ENCODE measurements around the gene MORF4L2.
"Not testable (repeated sequence)": the region's sequence is repeated elsewhere in the genome, so short reads cannot be mapped to it uniquely, and the experiment has no call there.

MORF4L2 gene

DNA sequence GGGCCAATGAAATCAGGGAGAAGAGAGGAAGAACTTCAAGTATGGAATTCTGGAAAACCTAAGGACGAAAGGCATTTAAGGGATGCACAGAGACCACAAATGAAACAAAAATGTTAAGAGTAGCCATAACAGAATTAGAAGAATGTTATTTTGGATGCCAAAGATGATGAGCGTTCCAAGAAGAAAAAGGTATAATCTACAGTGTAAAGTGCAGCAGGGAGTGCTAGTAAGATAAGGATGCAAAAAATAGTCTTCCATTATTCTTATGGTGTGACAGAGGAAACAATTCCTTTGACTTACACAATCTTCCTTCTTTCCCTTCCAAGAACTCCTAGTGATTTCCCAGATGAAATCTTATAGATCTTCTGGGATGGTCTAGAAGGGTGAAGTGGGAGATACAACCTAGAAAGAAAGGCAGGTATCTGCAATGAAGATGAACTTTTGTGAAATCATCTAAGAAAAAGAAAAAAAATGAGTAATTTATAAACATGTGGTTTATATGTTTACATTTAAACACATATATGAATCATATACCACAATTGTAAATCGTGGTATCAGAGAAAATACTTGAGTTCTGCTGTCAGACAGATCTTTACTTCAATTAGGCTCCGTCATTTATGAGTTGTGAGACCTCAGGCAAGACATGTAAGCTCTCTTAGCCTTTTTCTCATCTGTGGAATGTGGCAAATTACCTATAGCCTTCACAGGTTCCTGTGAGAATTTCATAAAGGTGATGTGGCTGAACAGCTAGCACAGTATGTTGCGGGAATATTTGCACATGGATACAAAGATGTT, 8.1 kb downstream of the MORF4L2 start:
- no peak for DNase-seq (ENCODE audit: low read depth)

DNA sequence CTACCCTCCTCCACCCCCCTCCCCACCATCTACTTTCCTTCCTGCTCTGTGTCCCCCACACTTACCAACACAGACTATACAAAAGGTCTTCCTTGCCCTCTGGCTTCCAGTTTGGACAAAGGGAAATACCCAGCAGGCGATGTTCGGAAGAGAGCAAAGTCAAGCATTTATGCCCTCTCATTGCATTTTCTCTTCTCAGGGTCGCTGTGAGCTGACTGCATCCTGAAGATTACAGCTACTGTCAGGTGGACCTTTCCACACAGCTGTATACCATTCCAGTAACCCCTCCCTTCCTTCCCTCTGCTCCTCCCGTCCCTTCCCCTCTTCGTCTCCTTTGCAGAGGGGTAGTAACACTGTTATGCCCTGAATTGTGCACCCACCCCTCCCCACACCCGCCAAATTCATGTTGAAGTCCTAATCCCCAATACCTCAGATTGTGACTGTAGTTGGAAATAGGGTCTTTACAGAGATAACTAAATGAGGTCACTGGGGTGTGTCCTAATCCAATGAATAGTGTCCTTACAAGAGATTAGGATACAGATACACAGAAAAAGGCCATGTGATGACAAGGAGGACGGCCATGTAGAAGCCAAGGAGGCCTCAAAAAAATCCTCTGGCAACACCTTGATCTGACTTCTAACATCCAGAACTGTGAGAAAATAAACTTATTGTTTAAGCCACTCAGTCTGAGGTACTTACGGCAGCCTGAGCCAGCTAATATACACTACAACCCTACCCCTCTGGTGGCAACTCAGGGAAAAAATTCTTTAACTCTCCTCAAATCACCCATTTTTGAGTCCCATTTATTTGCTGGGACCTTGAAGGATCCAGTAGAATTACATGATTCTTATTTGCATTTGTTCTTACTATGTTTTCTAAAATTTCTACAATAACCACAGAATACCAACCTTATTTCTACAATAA, 11.7 kb downstream of the MORF4L2 start:
- DNase-seq (ENCODE audit: low read depth), result no peak

DNA sequence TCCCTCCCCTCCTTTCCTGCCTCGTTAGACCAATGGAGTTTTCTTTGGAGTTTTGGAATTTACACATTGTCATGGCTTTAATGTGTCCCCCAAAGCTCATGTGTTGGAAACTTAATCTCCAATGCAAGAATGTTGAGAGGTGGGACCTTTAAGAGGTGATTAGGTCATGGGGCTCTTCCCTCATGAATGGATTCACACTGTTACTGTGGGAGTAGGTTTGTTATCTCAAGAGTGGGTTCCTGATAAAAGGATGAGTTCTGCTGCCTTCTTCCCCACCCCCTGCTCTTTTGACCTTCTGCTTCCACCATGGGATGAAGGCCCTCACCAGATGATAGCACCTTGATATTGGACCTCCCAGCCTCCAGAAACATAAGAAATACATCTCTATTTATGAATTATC, 16.8 kb downstream of the MORF4L2 start:
- no peak for DNase-seq (ENCODE audit: low read depth)

- DNase-seq (ENCODE audit: low read depth), result no peak
Measured at GRCh38 chrX:103666202-103667107, 20.0 kb downstream of the MORF4L2 start.

DNA sequence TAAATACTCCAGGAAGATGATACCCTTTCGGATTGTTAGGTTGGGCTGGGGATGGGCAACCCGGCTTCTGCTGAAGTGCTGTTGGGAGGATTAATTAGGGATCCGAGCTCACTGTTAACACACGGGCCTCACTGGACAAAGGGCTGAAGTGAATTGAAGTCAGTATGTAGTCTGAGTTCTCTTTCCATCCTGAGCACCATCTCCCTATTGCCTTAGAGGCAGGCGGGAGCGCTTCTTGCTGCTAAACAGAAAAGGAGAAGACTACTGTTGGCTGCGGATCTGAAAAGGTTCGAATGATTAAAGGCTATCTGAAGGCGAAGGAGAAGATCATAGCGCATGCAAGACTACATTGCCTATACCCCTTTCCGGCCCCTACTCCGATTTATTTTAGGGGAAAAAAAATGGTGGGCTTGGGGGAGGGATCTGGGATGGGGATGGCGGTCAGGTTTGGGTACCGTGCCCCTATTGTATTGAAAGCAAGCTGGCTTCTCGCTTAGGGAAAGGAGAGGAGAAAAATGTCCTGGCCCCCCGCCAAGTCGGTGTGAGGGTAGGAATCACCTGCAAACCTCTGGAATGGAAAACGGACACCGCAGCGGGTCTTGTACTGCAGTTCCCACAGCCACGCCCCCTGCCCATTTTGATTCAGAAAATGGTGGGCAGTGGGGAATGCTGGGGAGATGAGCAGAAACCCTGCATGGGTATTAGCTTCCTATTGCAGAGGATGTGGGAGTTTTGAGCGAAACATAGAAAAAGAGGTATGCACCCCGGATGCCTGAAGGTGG, 22.3 kb downstream of the MORF4L2 start:
- DNase-seq (ENCODE audit: low read depth), result no peak

GRCh38 chrX:103659460-103659859, 27.0 kb downstream of the MORF4L2 start:
- not testable (repeated sequence) for DNase-seq (ENCODE audit: low read depth)

DNA sequence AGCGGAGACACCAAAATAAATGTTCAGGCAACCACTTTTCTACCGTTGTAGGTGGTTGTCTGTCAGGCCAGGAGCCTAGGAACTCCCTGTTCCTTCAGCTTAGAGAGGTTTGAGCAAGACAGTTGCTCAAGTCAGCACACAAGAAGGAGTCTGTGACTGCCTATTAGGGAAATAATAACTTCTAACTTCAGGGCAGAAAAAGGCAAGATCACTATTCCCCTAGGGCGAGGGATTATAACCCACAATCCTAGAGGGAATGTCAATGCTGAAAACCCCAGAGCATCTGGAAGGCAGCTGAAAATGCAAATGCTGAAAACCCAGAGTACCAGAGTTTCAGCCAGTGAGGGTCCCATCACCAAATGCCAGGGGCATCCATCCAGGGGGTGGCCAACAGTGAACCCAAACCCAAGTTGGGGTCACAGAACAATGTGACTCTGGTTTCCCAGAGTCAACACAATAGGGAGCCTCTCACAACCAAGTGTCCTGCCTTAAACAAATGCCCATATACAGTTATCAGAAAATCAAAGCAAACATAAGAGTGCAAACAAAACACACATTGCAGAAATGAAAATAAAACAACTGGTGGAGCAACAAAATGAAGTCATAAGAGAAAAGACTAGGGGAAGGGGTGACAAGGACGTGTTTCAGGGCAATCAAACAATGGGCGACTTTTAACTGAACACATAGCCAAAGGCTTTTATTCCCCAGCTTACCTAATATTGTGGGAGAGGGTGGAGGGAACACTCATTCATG, 27.6 kb downstream of the MORF4L2 start:
- no peak for DNase-seq (ENCODE audit: low read depth)

DNA sequence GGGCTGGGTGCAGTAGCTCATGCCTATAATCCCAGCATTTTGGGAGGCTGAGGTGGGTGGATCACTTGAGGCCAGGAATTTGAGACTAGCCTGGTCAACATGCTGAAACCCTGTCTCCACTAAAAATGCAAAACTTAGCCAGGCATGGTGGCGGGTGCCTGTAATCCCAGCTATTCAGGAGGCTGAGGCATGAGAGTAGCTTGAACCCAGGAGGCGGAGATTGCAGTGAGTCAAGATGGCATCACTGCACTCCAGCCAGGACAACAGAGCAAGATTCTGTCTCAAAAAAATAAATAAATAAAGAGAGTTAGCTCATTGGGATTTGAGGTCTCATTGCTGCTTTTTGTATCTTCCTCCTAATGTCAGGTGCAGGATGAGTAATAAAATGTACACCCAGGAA, 29.4 kb downstream of the MORF4L2 start:
- not testable (repeated sequence) for DNase-seq (ENCODE audit: low read depth)

- no peak for DNase-seq (ENCODE audit: low read depth)
Measured at GRCh38 chrX:103656617-103657016, 29.9 kb downstream of the MORF4L2 start.

- not testable (repeated sequence) for DNase-seq (ENCODE audit: low read depth)
Measured at GRCh38 chrX:103655230-103656000, 31.1 kb downstream of the MORF4L2 start.

DNA sequence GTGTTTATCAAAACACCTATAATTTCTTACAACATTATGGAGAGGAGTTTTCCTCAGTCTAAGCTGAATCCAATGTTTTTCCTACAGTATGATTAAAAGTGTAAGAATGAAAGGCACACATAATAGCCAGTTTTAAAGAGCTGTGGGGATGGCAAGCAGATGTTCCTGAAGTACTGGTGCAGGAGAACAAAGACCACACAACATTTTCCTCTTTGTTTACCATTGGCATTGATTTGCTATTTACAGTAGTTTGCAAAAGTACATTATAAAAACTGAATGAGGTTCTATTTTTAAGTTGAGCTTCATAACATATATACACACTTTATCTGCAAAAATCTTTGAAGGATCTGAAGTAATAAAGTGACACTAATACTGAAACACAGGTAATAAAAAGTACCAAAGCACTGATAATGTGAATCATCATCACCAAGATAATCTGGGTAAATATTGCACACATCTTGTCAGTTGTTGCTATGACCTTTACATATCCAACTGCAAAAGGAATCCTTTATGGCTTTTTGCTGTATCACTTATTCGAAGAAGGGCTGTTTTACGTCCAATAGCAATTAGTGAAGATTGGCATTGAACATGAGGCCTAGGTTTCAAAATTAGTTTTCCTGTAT, 35.2 kb downstream of the MORF4L2 start:
- DNase-seq (ENCODE audit: low read depth), result no peak

- no peak for DNase-seq (ENCODE audit: low read depth)
Measured at GRCh38 chrX:103647630-103648029, 38.9 kb downstream of the MORF4L2 start.

DNA sequence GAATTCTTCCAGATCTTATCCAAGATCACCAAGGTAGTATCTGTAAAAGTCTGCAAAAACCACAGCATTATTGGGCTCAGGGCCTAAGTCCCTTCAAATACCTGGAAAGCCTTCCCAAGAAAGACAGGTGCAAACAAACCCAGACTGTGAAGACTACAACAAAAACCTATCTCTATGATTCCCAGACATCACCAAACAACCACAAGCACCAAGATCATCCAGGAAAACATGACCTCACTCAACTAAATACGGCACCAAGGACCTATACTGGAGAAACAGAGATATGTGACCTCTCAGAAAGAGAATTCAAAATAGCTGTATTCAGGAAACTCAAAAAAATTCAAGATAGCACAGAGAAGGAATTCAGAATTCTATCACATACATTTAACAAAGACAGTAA, 42.4 kb downstream of the MORF4L2 start:
- DNase-seq (ENCODE audit: low read depth), result no peak

DNA sequence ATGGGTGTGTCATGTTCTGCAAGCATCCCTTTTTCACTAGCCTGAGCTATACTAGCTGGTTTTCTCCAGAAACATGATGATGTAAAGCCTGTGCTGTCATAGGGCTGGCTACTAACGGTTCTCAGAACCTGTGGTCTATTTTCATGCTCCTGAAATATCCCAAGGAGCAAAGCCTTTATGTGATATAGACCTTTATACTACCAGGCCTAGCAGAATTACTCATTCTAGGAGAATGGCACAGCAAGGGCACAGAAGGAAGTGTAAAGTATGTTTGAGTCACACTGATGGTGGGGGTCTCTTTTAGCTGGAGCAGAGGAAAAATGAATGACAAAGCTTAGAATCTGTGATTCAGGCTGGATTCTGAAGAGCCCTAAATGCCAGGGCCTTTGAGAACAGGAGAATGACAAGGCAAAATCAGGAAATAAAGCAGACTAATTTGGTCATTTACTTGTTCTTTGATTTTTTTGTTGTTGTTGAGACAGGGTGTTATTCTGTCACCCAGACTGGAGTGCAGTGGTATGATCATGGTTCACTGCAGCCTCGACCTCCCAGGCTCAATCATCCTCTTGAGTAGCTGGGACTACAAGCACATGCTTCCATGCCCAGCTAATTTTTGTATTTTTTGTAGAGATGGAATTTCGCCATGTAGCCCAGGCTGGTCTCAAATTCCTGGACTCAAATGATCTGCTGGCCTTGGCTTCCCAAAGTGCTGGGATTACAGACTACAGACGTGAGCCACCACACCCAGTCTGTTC, 45.9 kb downstream of the MORF4L2 start:
- no peak for DNase-seq (ENCODE audit: low read depth)

DNA sequence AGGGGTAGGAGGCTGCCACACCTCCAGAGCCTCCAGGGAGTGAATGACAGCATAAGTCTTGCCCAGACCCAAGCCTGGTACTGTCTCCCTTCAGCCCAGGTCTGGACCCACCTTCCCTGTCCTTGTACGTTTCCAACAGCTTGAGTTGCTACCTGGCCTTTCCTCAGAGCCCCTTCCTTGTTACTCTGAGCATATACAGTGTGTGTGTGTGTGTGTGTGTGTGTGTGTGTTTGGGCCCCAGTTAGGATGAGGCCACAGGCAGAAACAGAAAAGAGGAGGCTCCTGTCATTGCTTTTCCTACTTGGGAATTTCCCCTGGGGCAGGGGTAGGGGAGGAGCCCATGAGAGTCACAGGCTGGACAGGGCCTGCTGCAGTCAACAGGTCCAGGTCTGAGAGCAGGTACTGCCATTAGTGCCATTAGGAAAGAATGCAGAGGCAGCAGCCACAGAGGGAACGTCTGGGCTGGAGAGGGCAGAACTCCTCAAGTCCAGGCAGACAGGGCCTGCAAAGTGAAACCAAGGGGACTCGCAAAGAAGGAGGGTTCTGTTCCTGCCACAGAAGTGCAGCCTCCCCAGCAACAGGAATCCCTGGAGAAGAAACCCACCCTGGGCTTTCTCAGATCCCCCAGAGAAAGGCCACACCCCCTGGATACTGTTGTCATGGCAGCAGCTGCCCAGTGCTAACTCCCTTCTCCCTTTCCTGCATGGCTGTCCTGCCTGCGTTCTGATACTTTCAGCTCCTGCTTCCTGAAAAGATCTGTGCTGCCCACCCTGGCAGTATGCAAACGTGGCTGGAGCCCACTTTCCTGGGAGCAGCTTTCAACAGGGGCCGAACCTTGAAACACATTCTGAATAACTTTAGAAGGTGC, 47.8 kb downstream of the MORF4L2 start:
- DNase-seq (ENCODE audit: low read depth), result not testable (repeated sequence)

- DNase-seq (ENCODE audit: low read depth), result no peak
Measured at GRCh38 chrX:103637604-103638338, 48.7 kb downstream of the MORF4L2 start.

DNA sequence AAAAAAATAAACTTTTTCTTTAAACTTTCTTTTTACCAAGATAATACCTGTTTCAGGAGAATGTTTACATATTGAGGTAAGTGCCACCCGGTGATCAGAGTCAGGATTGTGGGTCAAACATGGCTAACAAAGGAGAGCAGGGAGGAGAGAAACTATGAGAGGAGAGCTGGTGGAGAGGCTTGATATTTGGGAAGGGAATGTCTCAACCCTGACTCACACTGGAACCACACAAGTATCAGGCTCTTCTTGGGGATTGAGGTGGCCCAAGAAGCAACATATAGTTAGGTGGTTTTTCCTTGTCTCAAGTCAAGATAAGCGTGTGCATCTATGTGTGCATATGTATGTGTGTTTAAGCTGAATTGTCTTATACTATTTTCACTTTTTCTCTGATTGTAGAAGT, 51.1 kb downstream of the MORF4L2 start:
- DNase-seq (ENCODE audit: low read depth), result no peak

All from stimulated activated CD8-positive, alpha-beta memory T cell treated with anti-CD3 and anti-CD28 coated beads, Interleukin-12 subunit alpha, Interleukin-12 subunit beta, amount 100 ng/mL, for 4 hours (primary cell).